ENCODE data around the gene SNRNP48. TPM values are rescaled to one million over a fixed set of nuclear protein-coding genes. Genes with fewer than 3 reads are reported as not detected.

Gene SNRNP48
- total RNA-seq, 3 donors from 2014 or later (not counting 1 experiment from before 2014, with no cell fraction given): 12.3 to 17.0 (median 14.0) TPM

- H3K4me3 Mint-ChIP-seq: no peak overlapping the region
- no peaks in the 10 kb centered on the region for H3K36me3 Mint-ChIP-seq
- H3K27me3 Mint-ChIP-seq (ENCODE audit: low read depth in 2 of 2): peaks cover 33 to 49% of the 10 kb centered on the region in 2 donors
- intact Hi-C loops (cut with micrococcal nuclease): no loop called here
- no peak for TF ChIP-seq CTCF (IDR thresholded peaks at IDR 0.05)
- H3K27ac Mint-ChIP-seq: no peak overlapping the region
- no peaks in the 10 kb centered on the region for H3K4me1 ChIP-seq (ENCODE audit: control insufficient read depth, insufficient read depth, low read length)
- DNase-seq (no peak), ATAC-seq (no peak)
- 88% methylated on average over 5 of the region's 6 CpGs for WGBS (ENCODE audit: insufficient coverage)
- no peak overlapping the region for H3K27ac ChIP-seq (ENCODE audit: low read length)
- H3K9me3 Mint-ChIP-seq: no peaks in the 10 kb centered on the region
- H3K4me1 Mint-ChIP-seq: no peaks in the 10 kb centered on the region
- H3K36me3 ChIP-seq (ENCODE audit: control insufficient read depth, insufficient read depth, low read length): no peaks in the 10 kb centered on the region
- no peaks in the 10 kb centered on the region for H3K27me3 ChIP-seq (ENCODE audit: control insufficient read depth, insufficient read depth, low read length)
- H3K9me3 ChIP-seq (ENCODE audit: control insufficient read depth, insufficient read depth, low read length): no peaks in the 10 kb centered on the region
- H3K4me3 ChIP-seq (ENCODE audit: low read length): no peak overlapping the region
These were observed 30.8 kb upstream of the SNRNP48 start for GRCh38 chr6:7559196-7559595.

GRCh38 chr6:7559651-7560385 lies 30.2 kb upstream of the SNRNP48 start:
- Mint-ChIP-seq H3K4me3 (no peak overlapping the region), H3K27ac (no peak overlapping the region), H3K27me3 (ENCODE audit: low read depth in 2 of 2) (peaks cover 32 to 50% of the 10 kb centered on the region in 2 donors), H3K4me1 (no peaks in the 10 kb centered on the region), H3K36me3 (no peaks in the 10 kb centered on the region), H3K9me3 (no peaks in the 10 kb centered on the region)
- Histone ChIP-seq H3K27ac (ENCODE audit: low read length) (no peak overlapping the region), H3K9me3 (ENCODE audit: control insufficient read depth, insufficient read depth, low read length) (no peaks in the 10 kb centered on the region), H3K4me1 (ENCODE audit: control insufficient read depth, insufficient read depth, low read length) (no peaks in the 10 kb centered on the region), H3K27me3 (ENCODE audit: control insufficient read depth, insufficient read depth, low read length) (no peaks in the 10 kb centered on the region), H3K4me3 (ENCODE audit: low read length) (no peak overlapping the region), H3K36me3 (ENCODE audit: control insufficient read depth, insufficient read depth, low read length) (no peaks in the 10 kb centered on the region)
- ATAC-seq: no peak
- WGBS (ENCODE audit: insufficient coverage): 71% methylated on average over 1 of the region's 2 CpGs
- no peak for TF ChIP-seq CTCF (IDR thresholded peaks at IDR 0.05)
- no peak for DNase-seq
- intact Hi-C loops (cut with micrococcal nuclease): no loop called here

- ATAC-seq (no peak), DNase-seq (no peak)
- intact Hi-C loops (cut with micrococcal nuclease): no loop called here
- Histone ChIP-seq H3K4me1 (ENCODE audit: control insufficient read depth, insufficient read depth, low read length) (no peaks in the 10 kb centered on the region), H3K27ac (ENCODE audit: low read length) (no peak overlapping the region), H3K36me3 (ENCODE audit: control insufficient read depth, insufficient read depth, low read length) (no peaks in the 10 kb centered on the region), H3K4me3 (ENCODE audit: low read length) (no peak overlapping the region), H3K9me3 (ENCODE audit: control insufficient read depth, insufficient read depth, low read length) (no peaks in the 10 kb centered on the region), H3K27me3 (ENCODE audit: control insufficient read depth, insufficient read depth, low read length) (no peaks in the 10 kb centered on the region)
- Mint-ChIP-seq H3K36me3 (no peaks in the 10 kb centered on the region), H3K9me3 (no peaks in the 10 kb centered on the region), H3K4me3 (no peak overlapping the region), H3K4me1 (no peaks in the 10 kb centered on the region), H3K27me3 (ENCODE audit: low read depth in 2 of 2) (peaks cover 28 to 46% of the 10 kb centered on the region in 2 donors), H3K27ac (no peak overlapping the region)
- TF ChIP-seq CTCF (IDR thresholded peaks at IDR 0.05): no peak
- WGBS (ENCODE audit: insufficient coverage): 93% methylated on average over 19 of the region's 19 CpGs
These were observed 28.6 kb upstream of the SNRNP48 start for GRCh38 chr6:7561153-7561964.
